ENCODE data around the gene BEND7.
"Not testable (repeated sequence)": the region's sequence is repeated elsewhere in the genome, so short reads cannot be mapped to it uniquely, and the experiment has no call there.

BEND7 gene

GRCh38 chr10:13483951-13484350, 44.9 kb downstream of the BEND7 start:
- H3K4me3 ChIP-seq (ENCODE audit: low read depth, low read length), result no peak overlapping the region

GRCh38 chr10:13483073-13483472, 45.7 kb downstream of the BEND7 start:
- no peak overlapping the region for H3K4me3 ChIP-seq (ENCODE audit: low read depth, low read length)

GRCh38 chr10:13481690-13482089, 47.1 kb downstream of the BEND7 start:
- H3K4me3 ChIP-seq (ENCODE audit: low read depth, low read length), result no peak overlapping the region

- H3K4me3 ChIP-seq (ENCODE audit: low read depth, low read length), result no peak overlapping the region
Observed at GRCh38 chr10:13475124-13475523, 53.7 kb downstream of the BEND7 start.

DNA sequence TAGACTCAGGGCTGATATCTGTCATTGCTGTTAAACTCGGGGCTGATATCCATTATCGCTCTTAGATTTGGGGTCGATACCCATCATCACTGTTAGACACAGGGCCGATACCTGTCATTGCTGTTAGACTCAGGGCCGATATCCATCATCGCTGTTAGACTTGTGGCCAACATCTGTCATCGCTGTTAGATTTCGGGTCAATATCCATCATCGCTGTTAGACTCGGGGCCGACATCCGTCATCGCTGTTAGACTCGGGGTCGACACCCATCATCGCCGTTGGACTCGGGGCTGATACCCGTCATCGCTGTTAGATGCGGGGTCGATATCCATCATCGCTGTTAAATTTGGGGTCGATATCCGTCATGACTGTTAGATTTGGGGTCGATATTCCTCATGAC, 54.8 kb downstream of the BEND7 start:
- no peak overlapping the region for H3K4me3 ChIP-seq (ENCODE audit: low read depth, low read length)

DNA sequence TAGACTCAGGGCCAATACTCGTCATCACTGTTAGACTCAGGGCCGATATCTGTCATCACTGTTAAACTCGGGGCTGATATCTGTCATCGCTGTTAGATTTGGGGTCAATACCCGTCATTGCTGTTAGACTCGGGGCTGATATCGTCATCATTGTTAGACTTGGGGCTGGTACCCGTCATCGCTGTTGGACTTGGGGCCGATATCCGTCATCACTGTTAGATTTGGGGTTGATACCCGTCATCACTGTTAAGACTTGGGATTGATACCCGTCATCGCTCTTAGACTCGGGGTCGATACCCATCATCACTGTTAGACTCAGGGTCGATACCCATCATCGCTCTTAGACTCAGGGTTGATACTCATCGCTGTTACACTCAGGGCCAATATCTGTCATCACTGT, 56.5 kb downstream of the BEND7 start:
- H3K4me3 ChIP-seq (ENCODE audit: low read depth, low read length), result no peak overlapping the region

- H3K4me3 ChIP-seq (ENCODE audit: low read depth, low read length), result no peak overlapping the region
Observed at GRCh38 chr10:13470270-13470669, 58.5 kb downstream of the BEND7 start.

DNA sequence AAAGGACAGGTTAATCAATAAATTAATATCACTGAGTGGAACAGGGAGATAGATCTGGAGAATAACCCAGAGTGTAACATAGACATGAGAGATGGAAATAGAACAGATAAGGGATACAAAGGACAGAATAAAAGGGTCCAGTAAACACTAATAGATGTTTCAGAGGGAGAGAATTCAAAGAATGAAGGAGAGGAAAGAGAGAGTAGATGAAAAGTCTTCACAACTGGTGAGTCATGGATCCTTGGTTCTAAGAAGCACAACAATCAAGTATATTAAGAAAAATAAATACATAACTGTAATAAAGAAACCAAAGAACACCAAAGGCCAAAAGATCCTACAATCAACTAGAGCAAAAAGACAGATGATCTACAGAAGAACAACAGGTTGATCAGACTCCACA, 66.3 kb downstream of the BEND7 start:
- H3K4me3 ChIP-seq (ENCODE audit: low read depth, low read length), result no peak overlapping the region

- H3K4me3 ChIP-seq (ENCODE audit: low read depth, low read length), result no peak overlapping the region
Observed at GRCh38 chr10:13458687-13459012, 70.2 kb downstream of the BEND7 start.

DNA sequence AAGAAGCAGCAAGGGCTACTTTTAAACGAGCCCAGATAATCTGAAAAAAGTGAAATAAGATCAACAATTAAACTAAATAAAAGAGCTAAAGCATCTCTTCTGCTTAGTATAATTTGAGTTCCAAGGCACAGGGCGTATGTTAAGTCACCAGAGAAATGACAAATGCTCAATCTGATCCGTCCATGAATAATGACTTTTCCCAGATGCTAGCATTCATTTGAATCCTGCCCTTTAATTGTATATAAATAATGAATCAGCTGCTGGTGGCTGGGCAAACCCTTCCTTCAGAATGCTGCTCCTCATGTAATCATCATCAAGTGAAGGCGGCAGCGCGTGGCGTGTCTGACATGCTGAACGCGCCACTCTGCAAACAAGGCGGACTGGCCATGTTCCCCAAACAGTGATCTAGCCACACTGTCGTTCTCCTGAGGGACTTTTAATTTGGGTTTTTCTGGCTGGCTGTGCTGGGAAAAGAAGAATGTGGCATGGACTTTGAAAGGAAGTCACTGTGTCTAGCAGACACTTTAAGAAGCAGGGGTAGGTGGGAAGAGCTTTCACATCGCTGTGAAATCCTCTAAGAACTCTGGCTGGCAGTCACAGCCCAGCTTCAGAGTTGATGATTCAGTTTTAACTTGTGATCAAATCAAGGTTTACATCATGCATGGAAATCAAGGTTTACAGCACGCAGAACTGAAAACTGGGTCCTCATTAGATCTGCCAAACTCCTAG, 70.7 kb downstream of the BEND7 start:
- no peak overlapping the region for H3K4me3 ChIP-seq (ENCODE audit: low read depth, low read length)

DNA sequence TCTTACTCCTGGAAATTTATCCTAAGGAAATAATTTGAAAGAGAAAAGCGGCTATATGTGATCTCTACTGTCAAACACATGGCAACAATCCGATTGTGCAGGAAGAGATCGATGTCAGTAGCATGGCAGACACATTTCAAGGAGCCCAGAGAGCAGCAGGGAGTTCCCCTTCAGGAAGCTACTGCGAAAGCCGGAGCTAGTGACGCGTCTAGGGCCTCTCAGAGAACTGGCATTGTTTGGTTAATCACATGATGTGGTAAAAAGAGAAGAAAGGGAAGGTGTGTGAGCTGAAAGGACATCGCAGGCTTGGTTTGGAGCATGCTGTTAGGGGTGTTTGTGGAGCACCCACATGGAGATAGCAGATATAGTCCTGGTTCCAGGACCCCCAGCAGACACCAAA, 74.9 kb downstream of the BEND7 start:
- H3K4me3 ChIP-seq (ENCODE audit: low read depth, low read length), result no peak overlapping the region

DNA sequence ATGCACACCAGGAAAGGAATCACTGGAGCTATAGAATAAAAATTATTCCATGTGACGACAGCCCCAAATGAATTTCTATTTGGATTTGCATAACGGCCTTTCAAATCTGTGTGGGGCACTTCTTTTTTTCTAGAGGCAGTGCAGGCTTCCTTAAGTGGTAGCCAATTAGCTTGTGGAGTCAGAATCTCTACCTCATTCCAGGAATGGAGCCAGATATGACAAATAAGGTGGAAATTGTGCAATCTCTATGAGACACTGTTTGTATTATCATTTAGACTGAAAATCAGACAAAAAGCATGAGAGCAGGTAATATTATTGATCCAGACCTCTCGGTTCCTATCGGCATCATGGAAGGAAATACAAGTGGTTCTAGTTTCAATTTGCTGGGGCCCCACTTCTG, 78.7 kb downstream of the BEND7 start:
- H3K4me3 ChIP-seq (ENCODE audit: low read depth, low read length), result no peak overlapping the region

DNA sequence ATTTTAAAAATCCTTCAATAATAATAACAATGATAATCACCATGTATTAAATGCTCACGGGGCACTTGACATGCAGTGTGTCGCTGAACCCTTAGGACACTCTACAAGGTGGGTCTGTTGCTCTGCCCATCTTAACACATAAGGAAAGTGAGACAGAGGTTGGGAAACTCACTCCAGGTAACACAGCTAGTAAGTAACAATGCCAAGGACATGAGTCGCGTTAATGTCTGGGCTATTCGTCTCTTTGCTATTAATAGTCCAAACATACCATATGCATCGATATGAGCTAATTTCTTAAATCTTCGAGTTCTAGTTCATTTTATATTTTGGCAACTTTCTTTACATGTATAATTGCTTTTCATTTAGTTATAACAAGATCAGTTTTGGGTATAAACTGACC, 79.5 kb downstream of the BEND7 start:
- no peak overlapping the region for H3K4me3 ChIP-seq (ENCODE audit: low read depth, low read length)

- no peak overlapping the region for H3K4me3 ChIP-seq (ENCODE audit: low read depth, low read length)
Observed at GRCh38 chr10:13448216-13448615, 80.6 kb downstream of the BEND7 start.

- H3K4me3 ChIP-seq (ENCODE audit: low read depth, low read length), result no peak overlapping the region
Observed at GRCh38 chr10:13445656-13446400, 83.0 kb downstream of the BEND7 start.

DNA sequence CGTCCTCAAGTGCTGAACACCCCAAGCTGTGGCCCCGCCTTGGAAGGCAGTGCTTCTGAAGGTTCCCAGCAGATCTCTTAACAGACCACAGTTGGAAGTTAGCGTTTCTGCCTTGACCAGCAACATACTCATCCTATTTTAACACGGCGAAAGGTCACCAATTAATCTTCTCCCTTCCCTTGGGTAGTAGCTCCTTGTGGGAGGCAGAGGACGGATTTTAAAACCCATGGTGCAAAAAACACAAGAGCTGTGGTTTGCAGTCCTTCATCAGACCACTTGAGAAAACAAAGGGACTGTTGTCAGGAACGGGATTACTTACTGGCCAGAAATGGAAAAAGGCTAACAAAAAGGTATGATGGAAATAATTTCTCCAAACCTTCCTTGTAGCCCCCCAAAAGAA, 87.3 kb downstream of the BEND7 start:
- H3K4me3 ChIP-seq (ENCODE audit: low read depth, low read length), result no peak overlapping the region

GRCh38 chr10:13440185-13441061, 88.4 kb downstream of the BEND7 start:
- peak overlapping the region; percentile 4 for H3K4me3 ChIP-seq (ENCODE audit: low read depth, low read length)

- peak overlapping the region; percentile 0 for H3K4me3 ChIP-seq (ENCODE audit: low read depth, low read length)
Observed at GRCh38 chr10:13439313-13440184, 89.3 kb downstream of the BEND7 start.

GRCh38 chr10:13437026-13437555, 91.7 kb downstream of the BEND7 start:
- no peak overlapping the region for H3K4me3 ChIP-seq (ENCODE audit: low read depth, low read length)

- not testable (repeated sequence) for H3K4me3 ChIP-seq (ENCODE audit: low read depth, low read length)
Observed at GRCh38 chr10:13427943-13428342, 100.9 kb downstream of the BEND7 start.

DNA sequence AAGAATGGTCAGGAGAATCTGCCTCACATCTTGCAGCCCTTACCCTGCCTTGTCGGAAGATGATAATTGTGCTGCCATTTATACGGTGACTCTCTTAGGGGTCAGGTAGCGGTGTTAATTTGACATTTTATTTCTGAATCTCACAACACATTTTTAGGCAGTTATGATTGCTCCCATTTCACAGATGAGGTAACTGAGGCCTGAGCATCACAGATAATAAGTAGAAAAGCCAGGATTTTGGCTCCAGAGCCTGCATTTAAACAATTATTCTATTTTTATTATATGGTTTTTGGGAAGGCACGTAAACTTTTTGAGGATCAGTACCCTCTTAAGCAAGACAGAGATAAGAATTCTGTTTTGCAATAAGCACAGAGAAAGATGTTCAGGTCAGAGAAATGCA, 103.4 kb downstream of the BEND7 start:
- H3K4me3 ChIP-seq (ENCODE audit: low read depth, low read length), result no peak overlapping the region

Measured in iPS-11a (cell line).